ENCODE data around the gene GRK1.

Gene GRK1

GRCh38 chr13:113730831-113731191, 63.8 kb downstream of the GRK1 start:
- DNase-seq: no peak

DNA sequence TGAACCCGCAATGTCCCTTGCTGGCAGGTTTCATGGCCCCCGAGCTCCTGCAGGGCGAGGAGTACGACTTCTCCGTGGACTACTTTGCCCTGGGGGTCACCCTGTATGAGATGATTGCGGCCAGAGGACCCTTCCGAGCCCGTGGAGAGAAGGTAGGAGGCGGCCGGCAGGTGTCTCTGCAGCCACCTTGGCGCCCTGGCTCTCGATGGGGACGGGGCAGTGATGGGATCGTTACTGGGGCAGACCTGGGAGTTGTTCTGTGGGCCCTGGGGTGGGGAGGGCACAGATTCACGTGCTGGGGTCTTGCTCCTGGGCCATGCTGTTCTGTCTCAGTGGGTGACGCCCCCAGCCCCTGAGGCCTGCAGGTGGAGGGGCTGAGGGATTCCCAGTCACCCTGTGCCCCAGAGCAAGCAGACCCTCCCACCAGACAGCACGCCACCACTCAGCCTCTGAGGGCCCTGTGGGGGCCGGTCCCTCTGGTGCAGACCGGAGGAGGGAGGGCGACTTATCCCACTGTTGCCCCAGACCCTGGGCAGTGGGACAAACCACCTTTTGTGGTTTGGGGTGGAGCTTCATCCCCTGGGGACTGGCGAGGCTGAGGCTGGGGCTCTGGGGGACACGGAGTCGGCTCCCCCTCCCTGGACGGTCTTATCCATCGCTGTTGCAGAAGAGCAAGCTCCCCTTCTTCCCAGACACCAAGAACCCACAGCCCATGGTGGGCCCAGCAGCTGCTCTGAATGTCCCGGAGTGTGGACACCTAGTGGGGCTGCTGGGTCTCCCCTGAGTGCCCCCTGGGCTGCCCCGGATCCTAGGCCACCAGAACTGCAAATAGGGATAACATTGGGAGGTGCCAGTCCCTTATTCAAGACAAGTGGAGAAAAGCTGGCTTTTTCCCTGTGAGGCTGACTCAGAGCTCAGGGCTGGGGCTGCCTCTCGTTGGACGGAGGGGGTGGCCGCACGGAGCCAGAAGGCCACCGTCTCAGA, 64.5 kb downstream of the GRK1 start:
- no peak for DNase-seq

- DNase-seq: no peak
Measured at GRCh38 chr13:113732176-113732960, 65.3 kb downstream of the GRK1 start.

GRCh38 chr13:113732961-113733950, 66.2 kb downstream of the GRK1 start:
- DNase-seq: no peak

- no peak for DNase-seq
Measured at GRCh38 chr13:113734099-113734825, 67.2 kb downstream of the GRK1 start.

DNA sequence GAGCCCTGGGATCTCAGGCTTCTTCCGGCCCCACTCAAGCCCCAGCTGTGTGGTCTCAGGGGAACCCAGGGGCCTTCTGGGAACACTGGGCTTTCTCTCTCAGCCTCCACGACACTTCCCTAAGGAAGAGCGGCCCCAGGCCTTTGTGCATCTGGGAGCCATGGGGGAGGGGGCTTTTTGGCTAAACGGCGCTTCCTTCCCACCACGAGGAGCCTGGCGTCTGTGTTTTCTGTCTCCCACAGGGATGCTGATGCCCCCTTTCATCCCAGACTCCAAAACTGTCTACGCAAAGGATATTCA, 67.8 kb downstream of the GRK1 start:
- no peak for DNase-seq

DNA sequence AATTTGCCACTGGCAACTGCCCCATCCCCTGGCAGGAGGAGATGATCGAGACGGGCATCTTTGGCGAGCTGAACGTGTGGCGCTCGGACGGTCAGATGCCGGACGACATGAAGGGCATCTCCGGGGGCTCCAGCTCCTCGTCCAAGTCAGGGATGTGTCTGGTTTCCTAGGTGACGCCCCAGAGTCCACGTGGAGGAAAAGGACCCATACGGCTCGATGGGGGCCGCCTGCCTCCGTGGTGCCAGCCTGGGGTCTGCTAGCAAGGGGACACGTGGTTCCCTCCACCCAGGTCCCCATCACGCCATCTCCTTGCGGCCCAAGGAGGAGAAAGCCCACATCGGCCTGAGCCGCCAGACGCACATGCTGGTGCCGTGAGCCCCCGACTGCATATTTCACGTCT, 68.2 kb downstream of the GRK1 start:
- DNase-seq: no peak

DNA sequence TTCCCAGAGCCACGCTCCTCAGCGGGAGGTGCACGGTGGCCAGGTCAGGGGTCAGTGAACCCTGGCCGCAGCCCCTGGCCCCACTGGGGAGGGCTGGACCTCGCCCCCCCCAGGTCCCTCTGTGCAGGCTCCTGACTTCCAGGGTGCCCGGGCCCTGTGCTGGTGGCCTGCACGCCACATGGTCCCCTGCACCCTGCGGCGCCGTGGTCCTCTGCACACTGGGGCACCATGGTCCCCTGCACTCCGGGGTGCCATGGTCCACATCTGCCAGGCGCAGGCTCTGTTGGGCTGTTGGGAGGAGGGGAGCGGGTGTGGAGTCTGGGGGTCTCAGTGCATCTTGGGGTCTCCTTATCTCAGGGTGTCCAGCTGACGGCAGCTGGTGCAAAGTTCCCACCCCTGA, 68.7 kb downstream of the GRK1 start:
- no peak for DNase-seq

DNA sequence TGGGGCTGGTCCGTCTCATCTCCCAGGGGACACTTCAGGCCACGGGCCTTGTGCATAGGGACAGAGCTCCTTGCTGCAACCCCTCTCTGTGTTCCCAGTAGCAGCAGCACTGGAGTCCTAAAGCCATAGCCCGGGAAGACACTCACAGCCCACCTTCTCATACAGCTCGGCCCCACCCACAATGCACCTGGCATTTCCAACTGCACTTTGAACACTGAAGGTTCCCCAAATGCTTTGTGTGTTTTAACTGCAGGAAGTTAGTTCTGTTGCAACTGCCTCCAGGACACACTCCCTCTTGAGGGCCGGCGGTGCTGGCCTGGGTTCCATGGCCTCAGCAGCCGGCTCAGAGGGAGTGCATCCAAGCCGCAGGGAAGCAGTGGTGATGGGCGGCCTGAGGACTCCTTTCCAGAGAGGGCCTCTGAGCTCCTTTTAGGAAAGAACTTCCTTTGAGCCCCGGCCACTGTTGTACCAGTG, 69.3 kb downstream of the GRK1 start:
- no peak for DNase-seq

- no peak for DNase-seq
Measured at GRCh38 chr13:113737803-113738202, 70.8 kb downstream of the GRK1 start.

- no peak for DNase-seq
Measured at GRCh38 chr13:113739527-113740285, 72.7 kb downstream of the GRK1 start.

- DNase-seq: no peak
Measured at GRCh38 chr13:113740286-113740556, 73.2 kb downstream of the GRK1 start.

DNA sequence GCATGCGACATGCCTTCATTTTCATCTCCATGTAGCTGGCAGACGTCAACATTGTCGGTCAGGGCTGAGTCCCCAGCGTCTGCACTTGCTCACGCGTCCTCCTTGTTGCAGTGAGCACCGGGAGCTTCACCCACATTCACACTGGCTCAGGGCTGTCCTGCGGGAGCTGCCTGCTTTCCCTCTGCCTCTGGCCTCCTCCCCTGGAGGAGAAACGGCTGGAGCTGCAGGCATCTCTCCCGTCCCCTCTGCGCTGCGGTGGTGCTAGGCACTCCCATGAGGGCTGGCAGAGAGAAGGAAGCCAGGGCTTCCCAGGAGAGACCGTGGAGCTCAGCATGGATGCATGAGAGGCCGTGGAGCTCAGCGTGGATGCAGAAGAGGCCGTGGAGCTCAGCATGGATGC, 73.6 kb downstream of the GRK1 start:
- DNase-seq: no peak

GRCh38 chr13:113741191-113741668, 74.2 kb downstream of the GRK1 start:
- DNase-seq: no peak

GRCh38 chr13:113742000-113742441, 75.0 kb downstream of the GRK1 start:
- no peak for DNase-seq

DNA sequence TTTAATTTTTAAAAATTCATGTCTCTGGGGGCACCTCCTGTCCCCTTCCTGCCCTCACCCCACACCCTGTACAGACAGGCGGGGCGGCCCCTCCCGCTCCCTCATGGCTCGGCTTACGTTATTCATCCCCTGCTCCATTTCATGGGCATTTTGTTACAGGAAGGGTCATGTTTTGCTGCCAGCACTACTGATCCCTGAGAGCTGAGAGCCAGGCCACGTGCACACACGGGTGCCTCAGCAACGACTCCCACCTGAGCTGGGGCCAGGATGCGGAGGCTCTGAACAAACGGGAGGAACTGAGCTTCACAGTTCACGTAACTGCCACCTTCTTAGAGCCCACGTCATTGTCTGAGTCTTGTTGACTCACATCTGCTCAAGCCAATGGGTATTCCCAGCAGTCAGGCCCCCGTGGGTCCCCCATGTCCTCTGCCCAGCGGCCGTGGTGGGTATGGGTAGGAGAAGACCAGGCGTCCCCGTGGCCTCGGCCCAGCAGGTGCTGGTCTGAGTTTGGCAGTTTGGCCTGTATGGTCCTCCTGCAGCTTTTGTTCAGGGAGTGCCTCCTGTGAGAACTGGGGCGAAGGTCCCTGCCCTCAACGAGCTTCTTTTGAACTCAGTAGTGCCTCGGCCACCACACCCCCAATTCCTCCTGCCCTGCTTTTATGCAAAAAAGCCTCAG, 75.6 kb downstream of the GRK1 start:
- DNase-seq: no peak

GRCh38 chr13:113743366-113744195, 76.6 kb downstream of the GRK1 start:
- DNase-seq: no peak

- DNase-seq: no peak
Measured at GRCh38 chr13:113744197-113745000, 77.4 kb downstream of the GRK1 start.

DNA sequence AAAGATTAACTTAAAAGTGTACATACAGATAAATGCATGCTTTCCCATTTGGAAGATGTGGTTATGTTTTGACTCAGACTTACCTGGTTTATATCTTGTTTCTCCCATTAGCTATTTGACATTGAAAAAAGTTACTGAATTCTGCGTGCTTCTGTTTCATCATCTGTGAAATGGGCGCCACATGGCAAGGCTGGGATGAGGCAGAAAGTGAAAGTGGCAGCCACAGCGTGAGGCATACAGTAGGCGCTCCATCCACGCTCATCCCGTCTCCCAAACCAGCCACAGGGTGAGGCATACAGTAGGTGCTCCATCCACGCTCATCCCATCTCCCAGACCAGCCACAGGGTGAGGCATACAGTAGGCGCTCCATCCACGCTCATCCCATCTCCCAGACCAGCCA, 78.0 kb downstream of the GRK1 start:
- DNase-seq: no peak

All from hippocampal formation (tissue), 2 donors.